Fibroblast of villous mesenchyme (primary cell): Measurements from ENCODE around the gene DNAH7. TPM values are rescaled to one million over a fixed set of nuclear protein-coding genes. Genes with fewer than 3 reads are reported as not detected.

ENCODE experiments used
- DNase-seq: peaks from one replicate; pipeline ENCODE4 v3.0.0-alpha.2; 2010; ENCODE audit warnings: low read depth
- H3K4me3 ChIP-seq: 2 replicates; pipeline ENCODE4 v1.5.1; 2011; ENCODE audit warnings: low read depth, mild to moderate bottlenecking, low read length
- CTCF ChIP-seq: IDR thresholded peaks from 2 replicates; pipeline ENCODE4 v1.5.1; 2012; ENCODE audit warnings: low read depth, mild to moderate bottlenecking, low read length; ENCODE audit not compliant: insufficient read depth
- total RNA-seq: library from RNA; depleted of rRNA; stranded (reverse); fragments of >200 nt; gene quantifications from 2 replicates; pipeline ENCODE4 v1.2.3, GENCODE V29; 2012

DNAH7 gene
- total RNA-seq: under 0.01 and 0.32 TPM in 2 replicates

- DNase-seq: peak; percentile 79
- peak; percentile 95 for TF ChIP-seq CTCF
- peak within 1 kb of the TSS; percentile 86 for H3K4me3 ChIP-seq
Observed at GRCh38 chr2:196068271-196069209, at the start of gene DNAH7. TSS of gene DNAH7 (minus strand) at chr2:196068837. CDS start at chr2:196068711, 126 bp downstream.

GRCh38 chr2:196117214-196117705 is 48.6 kb upstream of the DNAH7 start:
- no peak overlapping the region for H3K4me3 ChIP-seq
- no peak for TF ChIP-seq CTCF
- no peak for DNase-seq

- no peak for TF ChIP-seq CTCF
- peak overlapping the region; percentile 10 for H3K4me3 ChIP-seq
Observed at GRCh38 chr2:196113061-196113974, 44.7 kb upstream of the DNAH7 start.

GRCh38 chr2:196112418-196113034 is 43.9 kb upstream of the DNAH7 start:
- peak; percentile 68 for DNase-seq
- no peak for TF ChIP-seq CTCF
- H3K4me3 ChIP-seq: no peak overlapping the region

More at GRCh38 chr2:196113061-196113974, 44.7 kb upstream of the DNAH7 start:
- DNase-seq: peak; percentile 73

GRCh38 chr2:196108604-196109003 is 40.0 kb upstream of the DNAH7 start:
- TF ChIP-seq CTCF: no peak
- H3K4me3 ChIP-seq: no peak overlapping the region
- DNase-seq: no peak

GRCh38 chr2:196105951-196106350 is 37.3 kb upstream of the DNAH7 start:
- no peak for TF ChIP-seq CTCF
- no peak overlapping the region for H3K4me3 ChIP-seq
- no peak for DNase-seq
